ENCODE results near the gene PIGR. TPM values are rescaled to one million over a fixed set of nuclear protein-coding genes. Genes with fewer than 3 reads are reported as not detected.

The PIGR gene
- total and polyA plus RNA-seq, 2 of the 4 experiments (the other 2 are of a cell fraction): not detected

DNA sequence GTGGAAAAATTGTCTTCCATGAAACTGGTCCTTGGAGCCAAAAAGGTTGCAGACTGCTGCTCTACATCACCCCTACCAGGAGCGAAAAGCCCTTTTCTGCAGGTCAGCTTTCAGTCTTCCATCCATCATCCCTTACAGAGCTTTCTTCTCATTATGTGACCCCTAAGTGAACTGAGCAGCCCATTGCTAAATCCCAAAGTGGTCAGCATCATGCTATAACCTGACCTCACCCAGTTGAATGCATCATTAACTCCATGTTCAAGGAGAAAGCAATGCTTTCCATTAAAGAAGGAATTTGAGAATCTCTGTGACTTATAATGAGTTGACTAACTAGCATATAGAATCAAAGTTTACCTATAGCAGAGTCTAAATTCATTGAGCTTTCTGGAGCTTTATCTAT lies 59.4 kb downstream of the PIGR start:
- intact Hi-C loops (cut with micrococcal nuclease): no loop called here
- H2AK9ac ChIP-seq (replicated peaks; ENCODE audit: low read depth, low read length, poor library complexity): no peak overlapping the region
- no peak overlapping the region for H3K27ac ChIP-seq (ENCODE audit: insufficient read depth, low read length)
- in situ Hi-C loops (cut with MboI; ENCODE audit: low sequenced_read_pairs): no loop called here
- H2BK15ac ChIP-seq (ENCODE audit: low read depth, low read length): no peak overlapping the region
- H4K5ac ChIP-seq (ENCODE audit: low read depth, low read length): no peak overlapping the region; the same call in 1 of the 2 replicates
- no peak for ATAC-seq (ENCODE audit: low read depth)
- H2AK5ac ChIP-seq (ENCODE audit: low read depth, low read length): no peak overlapping the region
- no peak overlapping the region for H3K56ac ChIP-seq (ENCODE audit: extremely low read depth, insufficient read depth, low read length)
- no TSS peak for BruUV-seq (replicated peaks)
- 0 out of 2 replicates have a peak, but pooled peaks cover under 1% of the 10 kb centered on the region for H3K9me3 ChIP-seq (ENCODE audit: control insufficient read depth, insufficient read depth, low read length)
- peak overlapping the region; percentile 21; the same call in 1 of the 2 replicates for H2BK120ac ChIP-seq (ENCODE audit: low read depth, low read length)
- CTCF ChIA-PET: interaction anchor here (0.6 to 1.0 kb wide), 2 partner anchors 10 to 21 kb away, joined by 4 to 6 read pairs; partner anchors contain the start of gene IL20
- peaks cover 21% of the 10 kb centered on the region for H3K4me1 ChIP-seq (ENCODE audit: control insufficient read depth, insufficient read depth, low read length)
- H3K23ac ChIP-seq (ENCODE audit: low read depth, low read length): 0 out of 2 replicates have a peak overlapping the region, but pooled peaks have one; percentile 29
- H3K14ac ChIP-seq (replicated peaks; ENCODE audit: low read depth, low read length): peak overlapping the region; percentile 16; the same call in 1 of the 2 replicates
- peak overlapping the region; percentile 40 for H2BK20ac ChIP-seq (ENCODE audit: low read depth, low read length)
- H4K20me1 ChIP-seq (ENCODE audit: insufficient read depth, low read length): no peaks in the 10 kb centered on the region
- peak overlapping the region; percentile 69 for H3K18ac ChIP-seq (ENCODE audit: low read depth, low read length)
- no CpG with 5 or more reads among the region's 1 CpG for WGBS, 2 experiments (ENCODE audit: extremely low coverage in 2 of 2, insufficient read length in 1 of 2)
- H3K4me3 ChIP-seq (ENCODE audit: insufficient read depth, low read depth, low read length): no peak overlapping the region
- no peak for DNase-seq
- TF ChIP-seq POLR2A (IDR thresholded peaks at IDR 0.05; ENCODE audit: low read depth, low read length) (no peak), CEBPB (IDR thresholded peaks at IDR 0.05; ENCODE audit: low read depth, low read length) (peak; percentile 32; the same call in 1 of the 2 replicates), MXI1 (IDR thresholded peaks at IDR 0.05; ENCODE audit: borderline replicate concordance, low read depth, low read length) (no peak)
- TF ChIP-seq, protein P1, sequence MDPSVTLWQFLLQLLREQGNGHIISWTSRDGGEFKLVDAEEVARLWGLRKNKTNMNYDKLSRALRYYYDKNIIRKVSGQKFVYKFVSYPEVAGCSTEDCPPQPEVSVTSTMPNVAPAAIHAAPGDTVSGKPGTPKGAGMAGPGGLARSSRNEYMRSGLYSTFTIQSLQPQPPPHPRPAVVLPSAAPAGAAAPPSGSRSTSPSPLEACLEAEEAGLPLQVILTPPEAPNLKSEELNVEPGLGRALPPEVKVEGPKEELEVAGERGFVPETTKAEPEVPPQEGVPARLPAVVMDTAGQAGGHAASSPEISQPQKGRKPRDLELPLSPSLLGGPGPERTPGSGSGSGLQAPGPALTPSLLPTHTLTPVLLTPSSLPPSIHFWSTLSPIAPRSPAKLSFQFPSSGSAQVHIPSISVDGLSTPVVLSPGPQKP (IDR thresholded peaks at IDR 0.05; ENCODE audit: borderline replicate concordance, low read depth, low read length): no peak
- no peaks in the 10 kb centered on the region for H3K36me3 ChIP-seq (ENCODE audit: control insufficient read depth, insufficient read depth, low read length)
- no peaks in the 10 kb centered on the region for H3K27me3 ChIP-seq (ENCODE audit: control insufficient read depth, insufficient read depth, low read length)
- H3K9ac ChIP-seq (ENCODE audit: low read depth, low read length): no peak overlapping the region
- no peak overlapping the region for H3K4me2 ChIP-seq (ENCODE audit: low read depth, low read length)
- H4K91ac ChIP-seq (ENCODE audit: insufficient read depth, low read depth, low read length): peak overlapping the region; percentile 72; the same call in 1 of the 2 replicates
- dilution Hi-C loops (cut with HindIII; ENCODE audit: low sequenced_read_pairs, unreplicated experiment): no loop called here
- H3K9me1 ChIP-seq (ENCODE audit: insufficient read depth, low read length): peaks cover 16% of the 10 kb centered on the region
- no peaks in the 10 kb centered on the region for H3K79me1 ChIP-seq (ENCODE audit: low read depth in 1 of 2, low read length in 2 of 2)
- H4K8ac ChIP-seq (ENCODE audit: low read depth in 2 of 2, low read length in 2 of 2): peak overlapping the region in 1 of 2 experiments; percentile 4; a peak in 1 of 4 replicates
- POLR2A ChIA-PET (ENCODE audit: unreplicated experiment): no interaction called here
- no peak overlapping the region for H2BK5ac ChIP-seq (ENCODE audit: low read depth, low read length, poor library complexity, severe bottlenecking)
- H3K4ac ChIP-seq (ENCODE audit: low read depth, low read length): peak overlapping the region; percentile 34
- H2AFZ ChIP-seq (replicated peaks; ENCODE audit: low read length, poor library complexity): no peak overlapping the region

Data from IMR-90 (cell line).